HCT116 (cell line): ENCODE data around the gene RETREG1. TPM values are rescaled to one million over a fixed set of nuclear protein-coding genes. Genes with fewer than 3 reads are reported as not detected.

ENCODE experiments used
- ATAC-seq: fragments of 200-7000 bp; cut with Tn5 transposase; 2 replicates; pipeline ENCODE4 v1.9.1; 2020; ENCODE audit warnings: mild to moderate bottlenecking, moderate library complexity
- BruUV-seq: library from RNA; stranded (reverse); fragments of 400-500 nt; replicated peaks from 2 replicates; lab custom pipeline; 2021; lab: Mats Ljungman, UMichigan
- CTCF ChIA-PET: fragments of 300-600 bp; sonication (Branson Sonifier 250); formaldehyde crosslinking; loops from one replicate; lab custom pipeline; 2021; ENCODE audit warnings: antibody characterized with exemption; lab: Charles Lee
- POLR2A ChIA-PET: fragments of 300-600, 350-600 bp; sonication (Branson Sonifier 250); formaldehyde crosslinking; loops from one replicate; lab custom pipeline; 2021; ENCODE audit warnings: antibody characterized with exemption; lab: Charles Lee
- RAD21 ChIA-PET, 2 experiments: fragments of 300-600 bp; sonication (Branson Sonifier 250); formaldehyde crosslinking; loops; one replicate each; lab custom pipeline; 2023; ENCODE audit warnings: low total read pairs in 2 of 2; ENCODE audit not compliant: uncharacterized antibody in 2 of 2, unreplicated experiment in 2 of 2, low non-redundant PET in 1 of 2; lab: Charles Lee
- DNase-seq: peaks from one replicate; pipeline ENCODE4 v3.0.0-alpha.2; 2010; ENCODE audit warnings: low read depth, low spot score
- H2AFZ ChIP-seq: fragments of 200-600 bp; shearing (Covaris generic), sonication (generic); 2 replicates; pipeline ENCODE4 v1.6.1; 2017; ENCODE audit warnings: low read depth, mixed run types, mixed read lengths, antibody characterized with exemption, low read length; ENCODE audit not compliant: poor library complexity, severe bottlenecking
- H3K27ac ChIP-seq: 2 replicates; pipeline ENCODE4 v1.5.1; 2012; ENCODE audit warnings: low read depth, low read length
- H3K27me3 ChIP-seq: fragments of 200-600 bp; sonication (generic); 2 replicates; pipeline ENCODE4 v1.6.1; 2016; ENCODE audit warnings: mixed run types, low read length, mixed read lengths; ENCODE audit not compliant: insufficient read depth
- H3K36me3 ChIP-seq, 2 experiments: fragments of 200-500 bp in 1 of 2; fragments of 200-600 bp in 1 of 2; sonication (Bioruptor generic) in 1 of 2; sonication (generic) in 1 of 2; 2 replicates each; pipeline versions ENCODE4 v1.5.1 to v1.6.1; 2014 to 2016; ENCODE audit warnings: low read length in 2 of 2, inconsistent platforms in 1 of 2, mixed read lengths in 1 of 2, mixed run types in 1 of 2; ENCODE audit not compliant: insufficient read depth in 2 of 2, control insufficient read depth in 1 of 2
- H3K4me1 ChIP-seq, 2 experiments: fragments of 200-600 bp in 1 of 2; sonication (generic) in 1 of 2; 2 replicates each; pipeline versions ENCODE4 v1.5.1 to v1.6.1; 2012 to 2017; ENCODE audit warnings: low read length in 2 of 2, inconsistent platforms in 1 of 2, mild to moderate bottlenecking in 1 of 2, mixed read lengths in 1 of 2, mixed run types in 1 of 2, moderate library complexity in 1 of 2; ENCODE audit not compliant: insufficient read depth in 2 of 2, control insufficient read depth in 1 of 2
- H3K4me2 ChIP-seq: fragments of 200-600 bp; sonication (generic); 2 replicates; pipeline ENCODE4 v1.6.1; 2017; ENCODE audit warnings: mixed run types, low read length, mixed read lengths
- H3K4me3 ChIP-seq, 2 experiments: fragments of 200-600 bp in 1 of 2; sonication (generic) in 1 of 2; replicated peaks in 1 of 2; 2 replicates each; pipeline ENCODE4 v1.5.1; 2011 to 2016; ENCODE audit warnings: low read length in 2 of 2, control low read depth in 1 of 2, low read depth in 1 of 2, mild to moderate bottlenecking in 1 of 2, mixed read lengths in 1 of 2, mixed run types in 1 of 2
- H3K79me2 ChIP-seq: fragments of 200-600 bp; sonication (generic); 2 replicates; pipeline ENCODE4 v1.6.1; 2017; ENCODE audit warnings: mild to moderate bottlenecking, mixed run types, low read length, moderate library complexity, mixed read lengths; ENCODE audit not compliant: insufficient read depth
- H3K9ac ChIP-seq: fragments of 200-600 bp; sonication (generic); 2 replicates; pipeline ENCODE4 v1.6.1; 2016; ENCODE audit warnings: low read length, mixed read lengths
- H3K9me2 ChIP-seq: fragments of 200-600 bp; sonication (generic), shearing (Covaris generic); 2 replicates; pipeline ENCODE4 v1.6.1; 2017; ENCODE audit warnings: mixed run types, mild to moderate bottlenecking, moderate library complexity; ENCODE audit not compliant: insufficient read depth
- H3K9me3 ChIP-seq, 2 experiments: fragments of 200-500 bp in 1 of 2; fragments of 200-600 bp in 1 of 2; sonication (Bioruptor generic) in 1 of 2; sonication (generic) in 1 of 2; 2 replicates each; pipeline ENCODE4 v1.6.1; 2014 to 2017; ENCODE audit warnings: low read length in 2 of 2, mixed read lengths in 2 of 2, inconsistent platforms in 1 of 2, low read depth in 1 of 2, mild to moderate bottlenecking in 1 of 2, mixed run types in 1 of 2, moderate library complexity in 1 of 2; ENCODE audit not compliant: control insufficient read depth in 1 of 2, insufficient read depth in 1 of 2
- H4K20me1 ChIP-seq: fragments of 200-600 bp; sonication (generic), shearing (Covaris generic); 2 replicates; pipeline ENCODE4 v1.6.1; 2017; ENCODE audit warnings: mixed run types, mild to moderate bottlenecking, moderate library complexity; ENCODE audit not compliant: insufficient read depth
- CEBPB ChIP-seq: IDR thresholded peaks from 2 replicates; pipeline ENCODE4 v1.6.1; 2012; ENCODE audit warnings: low read depth
- JUND ChIP-seq: IDR thresholded peaks from 2 replicates; pipeline ENCODE4 v1.6.1; 2012
- POLR2A ChIP-seq: IDR thresholded peaks from 2 replicates; pipeline ENCODE4 v1.7.0; 2011; ENCODE audit warnings: borderline replicate concordance; ENCODE audit not compliant: insufficient read depth, insufficient read length; ENCODE audit errors: extremely low read depth
- SIN3A ChIP-seq: IDR thresholded peaks from 2 replicates; pipeline ENCODE4 v1.6.1; 2012; ENCODE audit warnings: low read depth
- SP1 ChIP-seq: IDR thresholded peaks from 2 replicates; pipeline ENCODE4 v1.6.1; 2012; ENCODE audit warnings: low read depth
- SRF ChIP-seq: IDR thresholded peaks from 2 replicates; pipeline ENCODE4 v1.6.1; 2012; ENCODE audit warnings: low read depth
- TCF7L2 ChIP-seq: IDR thresholded peaks from 2 replicates; pipeline ENCODE4 v1.7.0; 2011; ENCODE audit warnings: borderline replicate concordance, inconsistent platforms; ENCODE audit not compliant: insufficient read depth, insufficient read length; ENCODE audit errors: extremely low read depth
- YY1 ChIP-seq: IDR thresholded peaks from 2 replicates; pipeline ENCODE4 v1.6.1; 2011; ENCODE audit warnings: low read length, low read depth, moderate library complexity, mild to moderate bottlenecking; ENCODE audit not compliant: insufficient replicate concordance; ENCODE audit errors: extremely low read depth
- ZFX ChIP-seq: fragments of 450-650 bp; IDR thresholded peaks from 2 replicates; pipeline ENCODE4 v1.6.1; 2017
- ZNF274 ChIP-seq: fragments of 200-500 bp; sonication (Bioruptor generic); IDR thresholded peaks from 2 replicates; pipeline ENCODE4 v1.6.1; 2014; ENCODE audit warnings: mild to moderate bottlenecking, low read depth, low read length, inconsistent platforms
- intact Hi-C: fragments of 100-400 bp; cut with micrococcal nuclease; formaldehyde crosslinking; loops from 2 replicates; pipeline ENCODE4 v1.10.0; 2022
- total RNA-seq: library from RNA; stranded (reverse); gene quantifications from one replicate; pipeline ENCODE4 v1.2.1, GENCODE V29; 2021; ENCODE audit not compliant: unreplicated experiment
- TF ChIP-seq, protein P1 (sequence below): IDR thresholded peaks from 2 replicates; pipeline ENCODE4 v1.6.1; 2011; ENCODE audit warnings: mild to moderate bottlenecking, low read length, moderate library complexity; ENCODE audit not compliant: insufficient replicate concordance; ENCODE audit errors: extremely low read depth

RETREG1 gene
- total RNA-seq, 1 experiment from 2014 or later = 6.0 TPM

- Histone ChIP-seq H3K9me2 (no peaks in the 10 kb centered on the region), H4K20me1 (no peaks in the 10 kb centered on the region), H3K79me2 (peaks cover 20% of the 10 kb centered on the region), H3K27ac (no peak overlapping the region), H3K36me3 (peaks cover 19 to 27% of the 10 kb centered on the region in 2 experiments; a peak in 3 of 4 replicates), H3K4me3 (no peak overlapping the region), H3K9ac (no peak overlapping the region), H3K4me1 (no peaks in the 10 kb centered on the region), H3K27me3 (no peaks in the 10 kb centered on the region), H3K9me3 (no peaks in the 10 kb centered on the region), H2AFZ (no peak overlapping the region), H3K4me2 (no peak overlapping the region)
- CTCF ChIA-PET = no interaction called here
- POLR2A ChIA-PET = no interaction called here
- RAD21 ChIA-PET = no interaction called here
- BruUV-seq = no TSS peak
- DNase-seq = no peak
- intact Hi-C loops = no loop called here
- no peak for TF ChIP-seq TCF7L2
- no peak for TF ChIP-seq SIN3A
- no peak for TF ChIP-seq CEBPB
- TF ChIP-seq SP1 = no peak
- TF ChIP-seq ZFX = no peak
- no peak for TF ChIP-seq JUND
- ATAC-seq = no peak
Measured at GRCh38 chr5:16450163-16450562, 166.6 kb downstream of the RETREG1 start.

DNA sequence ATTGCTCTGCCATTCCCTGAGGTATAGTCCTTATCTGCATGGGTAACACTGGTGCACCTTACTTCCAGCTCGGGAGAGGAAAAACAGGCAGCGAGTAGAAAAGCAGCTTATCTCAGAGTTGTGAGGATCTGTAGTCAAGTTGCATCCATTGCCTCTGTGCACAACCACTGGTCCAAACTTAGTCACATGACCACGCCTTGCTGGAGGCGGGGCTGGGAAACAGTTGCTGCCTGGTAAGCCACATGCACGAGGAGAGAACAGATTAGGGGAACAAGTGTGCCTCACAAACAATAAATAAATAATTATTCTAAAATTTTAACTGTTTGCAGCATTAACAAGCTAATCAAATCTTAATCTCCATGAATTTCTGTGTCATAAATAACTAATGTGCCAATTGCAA is 169.8 kb downstream of the RETREG1 start:
- no peaks in the 10 kb centered on the region for H3K79me2 ChIP-seq
- no peak for DNase-seq
- POLR2A ChIA-PET = no interaction called here

More for the DNA sequence above, 169.8 kb downstream of the RETREG1 start:
- H3K9me3 ChIP-seq = no peaks in the 10 kb centered on the region
- intact Hi-C loops = no loop called here
- no peak overlapping the region for H3K4me2 ChIP-seq
- peaks cover 10 to 19% of the 10 kb centered on the region in 2 experiments; a peak in 3 of 4 replicates for H3K36me3 ChIP-seq
- TF ChIP-seq CEBPB (no peak), POLR2A (no peak), YY1 (no peak), SRF (no peak), ZNF274 (no peak)
- TF ChIP-seq, protein P1, sequence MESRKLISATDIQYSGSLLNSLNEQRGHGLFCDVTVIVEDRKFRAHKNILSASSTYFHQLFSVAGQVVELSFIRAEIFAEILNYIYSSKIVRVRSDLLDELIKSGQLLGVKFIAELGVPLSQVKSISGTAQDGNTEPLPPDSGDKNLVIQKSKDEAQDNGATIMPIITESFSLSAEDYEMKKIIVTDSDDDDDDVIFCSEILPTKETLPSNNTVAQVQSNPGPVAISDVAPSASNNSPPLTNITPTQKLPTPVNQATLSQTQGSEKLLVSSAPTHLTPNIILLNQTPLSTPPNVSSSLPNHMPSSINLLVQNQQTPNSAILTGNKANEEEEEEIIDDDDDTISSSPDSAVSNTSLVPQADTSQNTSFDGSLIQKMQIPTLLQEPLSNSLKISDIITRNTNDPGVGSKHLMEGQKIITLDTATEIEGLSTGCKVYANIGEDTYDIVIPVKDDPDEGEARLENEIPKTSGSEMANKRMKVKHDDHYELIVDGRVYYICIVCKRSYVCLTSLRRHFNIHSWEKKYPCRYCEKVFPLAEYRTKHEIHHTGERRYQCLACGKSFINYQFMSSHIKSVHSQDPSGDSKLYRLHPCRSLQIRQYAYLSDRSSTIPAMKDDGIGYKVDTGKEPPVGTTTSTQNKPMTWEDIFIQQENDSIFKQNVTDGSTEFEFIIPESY = no peak
- peak; percentile 67; the same call in 1 of the 2 replicates for ATAC-seq
- CTCF ChIA-PET = interaction anchor here (0.8 to 1.8 kb wide), 2 partner anchors 9 to 11 kb away, joined by 3 to 11 read pairs; no protein-coding TSS in a partner anchor
- no peak overlapping the region for H3K27ac ChIP-seq
- RAD21 ChIA-PET = no interaction called here
- H2AFZ ChIP-seq = no peak overlapping the region
- H3K4me3 ChIP-seq = no peak overlapping the region
- H3K9me2 ChIP-seq = no peaks in the 10 kb centered on the region
- H4K20me1 ChIP-seq = no peaks in the 10 kb centered on the region
- no peaks in the 10 kb centered on the region for H3K4me1 ChIP-seq
- no TSS peak for BruUV-seq
- H3K27me3 ChIP-seq = no peaks in the 10 kb centered on the region
- no peak overlapping the region for H3K9ac ChIP-seq
